COLO668 (cell line): ENCODE results near the gene PTPRA.
"Not testable (repeated sequence)": the region's sequence is repeated elsewhere in the genome, so short reads cannot be mapped to it uniquely, and the experiment has no call there.

Source experiments
- DNase-seq: peaks from one replicate; lab custom pipeline; 2025; ENCODE audit not compliant: unreplicated experiment; lab: John Stamatoyannopoulos, UW

PTPRA gene

GRCh38 chr20:2984028-2984501 is 110.8 kb downstream of the PTPRA start:
- no peak for DNase-seq

GRCh38 chr20:2984956-2985661 is 111.8 kb downstream of the PTPRA start:
- DNase-seq = no peak

GRCh38 chr20:2986466-2986865 is 113.2 kb downstream of the PTPRA start:
- DNase-seq = no peak

- DNase-seq = no peak
Observed at GRCh38 chr20:2987861-2988260, 114.6 kb downstream of the PTPRA start.

- DNase-seq = no peak
Observed at GRCh38 chr20:2991532-2991931, 118.3 kb downstream of the PTPRA start.

- no peak for DNase-seq
Observed at GRCh38 chr20:2993250-2993649, 120.0 kb downstream of the PTPRA start.

- no peak for DNase-seq
Observed at GRCh38 chr20:2995796-2996195, 122.5 kb downstream of the PTPRA start.

- DNase-seq = no peak
Observed at GRCh38 chr20:2998728-2999127, 125.4 kb downstream of the PTPRA start.

- DNase-seq = no peak
Observed at GRCh38 chr20:3000852-3001523, 127.7 kb downstream of the PTPRA start.

- DNase-seq = no peak
Observed at GRCh38 chr20:3003416-3003815, 130.1 kb downstream of the PTPRA start.

GRCh38 chr20:3010985-3011723 is 137.9 kb downstream of the PTPRA start:
- DNase-seq = no peak

GRCh38 chr20:3011752-3012151 is 138.5 kb downstream of the PTPRA start:
- no peak for DNase-seq

GRCh38 chr20:3013771-3014170 is 140.5 kb downstream of the PTPRA start:
- no peak for DNase-seq

GRCh38 chr20:3014179-3014578 is 140.9 kb downstream of the PTPRA start:
- no peak for DNase-seq

- DNase-seq = no peak
Observed at GRCh38 chr20:3014662-3015061, 141.4 kb downstream of the PTPRA start.

GRCh38 chr20:3015302-3015701 is 142.0 kb downstream of the PTPRA start:
- not testable (repeated sequence) for DNase-seq

- no peak for DNase-seq
Observed at GRCh38 chr20:3021327-3021726, 148.0 kb downstream of the PTPRA start.

- DNase-seq = no peak
Observed at GRCh38 chr20:3021777-3022176, 148.5 kb downstream of the PTPRA start.

GRCh38 chr20:3022559-3023490 is 149.5 kb downstream of the PTPRA start:
- DNase-seq = not testable (repeated sequence)

- DNase-seq = no peak
Observed at GRCh38 chr20:3027987-3028386, 154.7 kb downstream of the PTPRA start.
